COR-L47 (cell line): ENCODE data around the gene SDHD.

ENCODE experiments used
- DNase-seq: peaks from one replicate; lab custom pipeline; 2025; lab: John Stamatoyannopoulos, UW

The SDHD gene

GRCh38 chr11:112103446-112103845, 16.8 kb downstream of the SDHD start:
- DNase-seq: no peak

DNA sequence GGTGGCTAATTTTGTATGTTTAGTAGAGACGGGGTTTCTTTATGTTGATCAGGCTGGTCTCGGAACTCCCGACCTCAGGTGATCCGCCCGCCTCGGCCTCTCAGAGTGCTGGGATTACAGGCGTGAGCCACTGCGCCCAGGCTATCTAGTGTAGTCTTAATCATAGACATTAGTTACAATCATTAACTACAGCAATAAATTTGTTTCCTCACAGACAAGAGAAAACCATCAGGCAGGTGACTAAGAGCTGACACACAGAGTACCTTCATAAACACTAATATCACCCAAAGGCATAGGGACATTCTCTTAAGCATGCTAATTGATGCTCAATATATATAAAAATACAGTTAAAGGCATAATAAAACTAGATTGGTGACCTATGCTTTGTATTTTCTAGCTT, 19.4 kb downstream of the SDHD start:
- DNase-seq: no peak

- peak; percentile 8 for DNase-seq
These were observed 27.1 kb downstream of the SDHD start for GRCh38 chr11:112113539-112114457.

DNA sequence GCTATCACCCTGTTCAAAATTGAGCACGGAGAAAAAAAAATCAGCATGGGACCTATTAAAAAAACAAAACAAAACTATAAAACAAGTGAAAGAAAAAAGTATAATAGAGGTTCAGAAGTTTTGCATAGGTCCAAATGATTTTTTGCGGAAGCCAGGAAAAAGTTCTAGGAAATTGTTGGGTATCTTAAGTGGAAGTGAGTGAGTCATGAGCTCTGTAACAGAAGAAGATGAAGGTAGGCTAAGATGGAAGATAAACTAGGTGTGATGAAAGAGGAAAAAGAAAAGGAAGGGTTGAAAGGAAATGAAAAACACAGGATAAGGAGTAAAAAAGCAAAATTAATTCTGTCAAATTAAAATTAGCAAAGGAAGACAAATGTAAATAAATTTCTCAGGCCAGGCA, 27.8 kb downstream of the SDHD start:
- no peak for DNase-seq

GRCh38 chr11:112115386-112115785, 28.7 kb downstream of the SDHD start:
- no peak for DNase-seq

GRCh38 chr11:112118176-112118575, 31.5 kb downstream of the SDHD start:
- DNase-seq: no peak

DNA sequence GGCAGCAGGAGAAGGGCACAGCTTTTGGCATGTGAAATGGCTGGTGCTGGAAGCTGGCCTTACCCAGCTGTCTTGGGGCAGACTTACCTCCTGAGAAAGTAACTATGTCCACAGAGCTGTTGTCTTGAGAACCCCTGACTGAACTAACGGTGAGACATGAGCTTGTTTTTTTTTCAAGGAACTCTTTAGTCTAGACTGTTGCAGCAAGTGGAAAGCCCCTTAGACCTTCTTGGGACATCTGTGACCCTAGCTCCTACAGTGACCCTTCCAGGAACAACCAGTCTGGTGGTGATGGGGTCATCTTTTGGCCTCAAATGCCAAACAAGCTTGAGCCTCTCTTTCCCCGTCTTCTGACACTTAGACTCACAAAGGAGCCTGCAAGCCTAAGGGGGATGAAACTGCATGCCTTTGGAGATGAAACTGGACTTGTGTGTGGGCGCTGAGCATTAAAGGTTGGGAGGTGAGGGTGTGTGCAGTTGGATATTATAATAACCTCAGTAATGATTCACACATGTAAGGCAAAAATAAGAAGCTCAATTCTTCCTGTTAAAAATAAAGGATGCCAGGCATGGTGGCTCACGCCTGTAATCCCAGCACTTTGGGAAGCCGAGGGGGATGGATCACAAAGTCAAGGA, 35.4 kb downstream of the SDHD start:
- no peak for DNase-seq

DNA sequence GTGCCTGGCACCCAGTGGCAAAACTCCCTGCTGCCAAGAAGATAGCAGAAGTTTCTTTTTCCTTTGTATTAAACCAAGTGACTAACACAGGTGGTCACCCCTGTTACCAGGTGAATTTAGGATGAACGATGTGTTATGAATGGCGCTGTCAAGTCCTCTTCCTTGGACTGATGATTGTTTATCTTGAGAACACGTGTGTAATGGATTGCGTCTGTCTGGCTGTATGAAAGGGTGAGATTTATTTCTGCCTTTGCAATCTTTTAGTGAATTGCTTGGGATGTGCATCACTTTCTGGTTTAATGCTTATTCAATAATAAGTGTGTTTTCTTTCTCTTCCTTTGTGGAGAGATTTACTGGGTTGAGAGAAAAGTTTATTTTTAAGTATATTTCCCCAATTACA, 36.5 kb downstream of the SDHD start:
- no peak for DNase-seq

DNA sequence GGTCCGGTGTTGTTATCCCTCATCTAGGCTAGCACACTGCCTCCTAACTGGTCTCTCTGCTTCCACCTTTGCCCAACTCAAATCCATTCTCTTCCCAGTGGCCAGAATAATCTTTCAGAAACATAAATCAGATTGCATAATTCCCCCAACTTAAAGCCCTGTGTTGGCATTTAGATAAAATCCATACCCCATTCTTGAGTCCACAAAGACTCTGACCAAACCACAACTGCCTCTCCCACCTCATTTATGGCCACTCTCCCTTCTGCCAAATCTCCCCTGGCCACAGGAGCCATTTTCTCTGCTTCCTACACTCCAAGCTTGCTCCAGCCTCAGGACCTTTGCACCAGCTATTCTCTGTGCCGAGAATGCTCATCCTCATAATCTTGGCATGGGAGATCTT, 40.4 kb downstream of the SDHD start:
- no peak for DNase-seq

DNA sequence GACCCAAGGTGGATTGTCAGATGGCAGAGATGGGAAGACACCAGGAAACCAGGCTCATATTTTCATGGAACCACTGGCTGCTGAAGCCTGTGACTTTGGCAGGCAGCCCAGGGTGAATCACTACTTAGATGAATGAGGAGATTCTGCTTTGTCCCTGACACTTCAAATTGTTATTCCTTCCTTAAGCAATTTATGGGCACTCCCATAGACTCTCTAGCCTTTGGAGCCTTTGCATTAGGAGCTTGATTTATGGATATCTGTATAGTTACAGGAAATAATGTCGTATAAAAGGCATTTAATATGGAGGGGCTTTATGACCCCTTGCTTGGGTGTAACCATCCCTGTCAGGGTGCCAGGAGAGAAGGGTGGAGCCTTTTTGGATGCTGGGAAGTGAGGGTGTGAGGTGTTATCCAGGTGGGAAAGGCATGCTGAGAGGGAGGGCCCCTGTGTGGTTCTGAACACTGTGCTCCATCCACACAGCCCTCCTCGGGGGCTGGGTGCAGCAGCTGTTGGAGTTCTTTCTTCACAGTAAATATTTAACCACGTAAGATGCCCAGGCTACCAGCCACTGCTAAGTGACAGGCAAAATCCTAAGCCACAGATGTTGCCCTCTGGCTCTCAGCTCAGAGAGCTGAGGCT, 41.9 kb downstream of the SDHD start:
- peak; percentile 89 for DNase-seq

DNA sequence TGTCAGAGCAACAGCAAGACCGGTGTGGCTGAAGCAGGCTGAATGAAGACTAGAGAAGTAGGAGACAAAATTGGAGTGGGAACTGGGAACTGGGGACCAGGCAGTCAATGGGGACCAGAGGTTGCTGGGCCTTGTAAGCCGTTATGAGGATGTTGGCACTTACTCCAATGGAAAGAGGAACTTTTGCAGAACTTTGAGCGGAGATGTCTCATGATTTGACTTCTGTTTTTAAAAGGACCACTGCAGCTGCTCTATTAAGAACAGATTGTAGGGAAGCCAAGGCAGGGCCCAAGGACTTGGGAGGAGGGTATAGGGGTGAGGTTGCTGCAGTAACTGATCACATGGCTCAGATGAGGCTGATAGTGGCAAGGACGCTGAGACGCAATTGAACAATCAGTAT, 43.0 kb downstream of the SDHD start:
- no peak for DNase-seq

DNA sequence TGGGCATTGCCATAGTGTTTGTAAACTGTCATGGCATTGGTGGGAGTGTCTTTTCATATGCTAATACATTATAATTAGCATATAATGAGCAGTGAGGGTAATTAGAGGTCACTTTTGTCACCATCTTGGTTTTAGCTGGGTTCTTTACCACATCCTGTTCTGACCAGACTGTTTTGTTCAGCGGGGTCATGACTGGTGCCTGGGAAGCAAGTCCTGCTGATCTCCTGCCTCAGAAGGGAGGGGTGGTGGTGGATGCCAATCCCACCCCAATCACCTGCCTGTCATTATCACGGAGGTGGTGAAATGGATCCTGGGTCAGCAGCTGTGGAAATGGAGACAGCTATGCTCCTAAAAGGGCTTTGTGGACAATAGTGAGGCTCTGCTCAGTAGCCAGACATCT, 46.1 kb downstream of the SDHD start:
- DNase-seq: no peak

GRCh38 chr11:112134473-112134872, 47.8 kb downstream of the SDHD start:
- DNase-seq: no peak

GRCh38 chr11:112143597-112143996, 56.9 kb downstream of the SDHD start:
- no peak for DNase-seq
